ENCODE data around the gene HLA-DOB.
A peak's percentile ranks its signal among the peaks of the same experiment; 100 is the strongest.

GRCh38 chr6:32838114-32838958 is 21.5 kb upstream of the HLA-DOB start, which contains the start of gene TAP2:
- TF ChIP-seq CTCF (conservative IDR thresholded peaks at IDR 0.05) (peak; percentile 98), ZFX (IDR thresholded peaks at IDR 0.05) (no peak)
